Stomach (tissue), 4 donors: ENCODE results near the gene SEMA3A.

Experiments
- CTCF ChIP-seq, 7 experiments: fragments of 450-650 bp in 4 of 7; fragments of 200-600 bp in 3 of 7; sonication (generic) in 3 of 7; IDR thresholded peaks; one replicate each; pipeline ENCODE4 v1.5.1; 2016 to 2019; ENCODE audit warnings: antibody characterized with exemption in 7 of 7, control low read depth in 2 of 7, mild to moderate bottlenecking in 1 of 7
- POLR2A ChIP-seq, 4 donors: fragments of 450-650 bp; IDR thresholded peaks; one replicate each; pipeline ENCODE4 v1.6.1; 2016; ENCODE audit warnings: antibody characterized with exemption in 4 of 4, control low read depth in 2 of 4, mild to moderate bottlenecking in 1 of 4, moderate library complexity in 1 of 4
- POLR2AphosphoS5 ChIP-seq, 3 donors: sonication (generic); formaldehyde crosslinking; IDR thresholded peaks; one replicate each; pipeline ENCODE4 v1.6.1; 2016; ENCODE audit warnings: antibody characterized with exemption in 3 of 3

DNA sequence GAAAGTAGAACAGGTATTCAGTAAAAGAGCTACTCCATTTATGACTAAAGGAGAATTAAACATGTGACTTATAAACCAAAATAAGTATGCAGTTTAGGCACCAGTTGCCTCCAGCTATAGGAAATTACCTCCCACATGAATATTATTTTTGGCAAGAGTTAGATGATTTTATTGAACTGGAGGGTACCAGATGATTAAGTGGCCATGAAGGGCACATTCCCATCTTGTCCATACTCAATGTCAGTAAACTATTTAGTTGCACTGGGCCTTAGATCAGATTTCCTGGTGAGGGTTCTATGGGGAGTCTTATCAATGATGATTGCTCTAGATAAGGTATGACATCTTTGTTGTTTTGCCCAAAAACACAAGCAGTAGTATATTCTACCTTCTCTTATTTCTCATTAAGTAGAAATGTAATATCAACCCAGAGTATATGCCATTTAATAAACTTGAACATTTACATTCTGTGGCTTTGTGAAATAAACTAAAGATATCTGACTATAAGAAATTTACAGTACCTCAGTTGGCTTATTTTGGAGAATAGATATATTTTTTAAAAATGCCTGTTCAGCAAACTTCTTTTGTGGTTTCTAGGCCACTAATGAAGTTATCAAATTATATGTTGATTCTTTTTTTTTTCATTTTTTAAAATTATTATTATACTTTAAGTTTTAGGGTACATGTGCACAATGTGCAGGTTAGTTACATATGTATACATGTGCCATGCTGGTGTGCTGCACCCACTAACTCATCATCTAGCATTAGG, 145.3 kb downstream of the SEMA3A start:
- TF ChIP-seq CTCF (IDR thresholded peaks at IDR 0.05) (no peak), POLR2AphosphoS5 (IDR thresholded peaks at IDR 0.05) (no peak), POLR2A (IDR thresholded peaks at IDR 0.05) (no peak)
